ENCODE results near the gene GNAO1.

Gene GNAO1

DNA sequence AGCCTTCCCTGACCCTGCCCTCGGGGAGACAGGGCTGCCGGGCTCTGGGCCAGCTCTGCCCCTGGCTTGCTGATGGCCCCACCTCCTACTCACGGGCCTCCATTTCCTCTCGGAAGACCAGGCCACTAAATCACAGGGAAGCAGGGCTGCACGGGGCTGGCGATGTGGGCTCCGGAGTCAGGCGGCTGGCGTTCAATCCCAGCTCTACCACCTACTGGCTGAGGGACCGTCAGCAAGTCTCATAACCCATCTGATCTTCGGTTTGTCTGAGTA lies 120.7 kb downstream of the GNAO1 start:
- Histone ChIP-seq H2AK5ac (ENCODE audit: low read length) (no peak overlapping the region), H3K27me3 (ENCODE audit: insufficient read depth, low read length, poor library complexity) (no peaks in the 10 kb centered on the region), H3K18ac (ENCODE audit: low read length) (no peak overlapping the region), H2BK120ac (ENCODE audit: low read depth, low read length) (no peak overlapping the region), H3K23ac (ENCODE audit: low read length) (no peak overlapping the region), H3K4me3 (ENCODE audit: low read length) (no peak overlapping the region), H2BK15ac (replicated peaks; ENCODE audit: low read depth) (no peak overlapping the region), H4K8ac (ENCODE audit: low read depth, low read length) (no peak overlapping the region), H3K56ac (ENCODE audit: low read length) (no peak overlapping the region), H3K79me1 (ENCODE audit: low read length) (no peaks in the 10 kb centered on the region), H3K4ac (ENCODE audit: low read depth, low read length) (no peak overlapping the region), H3K36me3 (ENCODE audit: control insufficient read depth, insufficient read depth, low read length) (no peaks in the 10 kb centered on the region), H3K9ac (ENCODE audit: low read length) (no peak overlapping the region), H3K79me2 (ENCODE audit: control insufficient read depth, insufficient read depth, low read length) (no peaks in the 10 kb centered on the region), H3K4me1 (ENCODE audit: control insufficient read depth, low read depth, low read length) (no peaks in the 10 kb centered on the region), H3K4me2 (ENCODE audit: low read length) (no peak overlapping the region), H2BK5ac (ENCODE audit: low read length) (no peak overlapping the region), H4K5ac (ENCODE audit: low read length) (no peak overlapping the region), H3K27ac (ENCODE audit: low read depth, low read length) (no peak overlapping the region)
- no CpG with 5 or more reads among the region's 11 CpGs for WGBS (ENCODE audit: extremely low coverage, insufficient coverage, low lambda C conversion rate)
- no peak for DNase-seq

DNA sequence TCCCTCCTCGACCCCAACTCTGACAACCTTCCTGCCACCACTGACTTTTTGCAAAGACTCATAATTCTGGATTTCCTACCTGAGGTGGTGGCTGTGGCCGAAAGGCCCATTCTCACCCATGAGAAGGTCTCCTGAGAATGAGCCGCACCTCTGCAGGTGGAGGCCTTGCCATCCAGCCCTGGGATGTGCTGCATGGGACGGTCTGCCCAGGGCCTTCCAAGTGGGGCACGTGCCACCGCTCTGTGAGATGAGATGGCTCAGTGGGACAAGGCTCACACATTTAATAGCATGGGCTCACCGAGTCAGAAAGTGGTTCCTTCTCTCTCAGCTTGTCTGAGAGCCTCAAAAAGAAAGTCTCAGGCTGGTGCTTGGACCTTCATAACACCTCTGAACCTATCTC lies 121.3 kb downstream of the GNAO1 start:
- Histone ChIP-seq H3K27ac (ENCODE audit: low read depth, low read length) (no peak overlapping the region), H3K9ac (ENCODE audit: low read length) (no peak overlapping the region), H3K4ac (ENCODE audit: low read depth, low read length) (no peak overlapping the region), H4K5ac (ENCODE audit: low read length) (no peak overlapping the region), H2AK5ac (ENCODE audit: low read length) (no peak overlapping the region), H2BK5ac (ENCODE audit: low read length) (no peak overlapping the region), H3K56ac (ENCODE audit: low read length) (no peak overlapping the region), H4K8ac (ENCODE audit: low read depth, low read length) (no peak overlapping the region), H2BK120ac (ENCODE audit: low read depth, low read length) (no peak overlapping the region), H3K36me3 (ENCODE audit: control insufficient read depth, insufficient read depth, low read length) (no peaks in the 10 kb centered on the region), H3K18ac (ENCODE audit: low read length) (no peak overlapping the region), H3K23ac (ENCODE audit: low read length) (no peak overlapping the region), H3K4me3 (ENCODE audit: low read length) (no peak overlapping the region), H3K79me2 (ENCODE audit: control insufficient read depth, insufficient read depth, low read length) (no peaks in the 10 kb centered on the region), H3K79me1 (ENCODE audit: low read length) (no peaks in the 10 kb centered on the region), H3K4me1 (ENCODE audit: control insufficient read depth, low read depth, low read length) (no peaks in the 10 kb centered on the region), H3K27me3 (ENCODE audit: insufficient read depth, low read length, poor library complexity) (no peaks in the 10 kb centered on the region), H3K4me2 (ENCODE audit: low read length) (no peak overlapping the region), H2BK15ac (replicated peaks; ENCODE audit: low read depth) (no peak overlapping the region)
- no CpG with 5 or more reads among the region's 7 CpGs for WGBS (ENCODE audit: extremely low coverage, insufficient coverage, low lambda C conversion rate)
- DNase-seq = no peak

DNA sequence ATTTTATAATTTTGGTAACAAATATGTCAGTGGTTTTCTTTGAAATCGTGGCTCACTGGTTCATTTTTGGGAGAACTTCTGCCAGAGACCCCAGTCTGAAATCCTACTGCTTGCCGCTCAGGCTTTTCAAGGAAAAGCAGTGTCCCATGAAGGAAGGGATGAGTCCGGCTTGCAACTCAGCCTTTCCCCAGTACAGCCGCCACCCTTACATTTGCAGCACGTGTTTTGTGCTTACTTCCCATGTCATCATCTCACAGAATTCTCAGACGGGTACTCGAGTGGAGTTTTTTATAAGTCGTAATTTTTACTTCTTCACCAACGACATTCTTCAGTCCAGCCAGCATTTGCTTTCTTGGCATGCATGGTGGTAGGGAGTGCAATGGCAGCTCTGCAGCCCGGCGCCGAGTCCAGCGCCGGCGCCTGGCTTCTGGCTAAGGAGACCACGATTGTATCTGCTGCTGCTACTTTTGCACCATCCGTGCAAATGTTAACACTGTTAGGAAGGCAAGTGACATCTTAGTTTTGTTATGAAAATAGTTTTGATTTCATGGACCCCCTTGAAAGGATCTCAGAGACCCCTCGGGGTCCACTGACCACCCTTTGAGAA lies 123.1 kb downstream of the GNAO1 start:
- no peak for DNase-seq
- Histone ChIP-seq H3K23ac (ENCODE audit: low read length) (no peak overlapping the region), H4K5ac (ENCODE audit: low read length) (no peak overlapping the region), H3K27ac (ENCODE audit: low read depth, low read length) (no peak overlapping the region), H2BK15ac (replicated peaks; ENCODE audit: low read depth) (no peak overlapping the region), H3K27me3 (ENCODE audit: insufficient read depth, low read length, poor library complexity) (no peaks in the 10 kb centered on the region), H3K79me2 (ENCODE audit: control insufficient read depth, insufficient read depth, low read length) (no peaks in the 10 kb centered on the region), H3K56ac (ENCODE audit: low read length) (no peak overlapping the region), H3K79me1 (ENCODE audit: low read length) (no peaks in the 10 kb centered on the region), H3K4ac (ENCODE audit: low read depth, low read length) (no peak overlapping the region), H3K4me2 (ENCODE audit: low read length) (no peak overlapping the region), H3K4me3 (ENCODE audit: low read length) (no peak overlapping the region), H3K36me3 (ENCODE audit: control insufficient read depth, insufficient read depth, low read length) (no peaks in the 10 kb centered on the region), H2BK5ac (ENCODE audit: low read length) (no peak overlapping the region), H3K18ac (ENCODE audit: low read length) (no peak overlapping the region), H2AK5ac (ENCODE audit: low read length) (no peak overlapping the region), H4K8ac (ENCODE audit: low read depth, low read length) (no peak overlapping the region), H3K4me1 (ENCODE audit: control insufficient read depth, low read depth, low read length) (no peaks in the 10 kb centered on the region), H2BK120ac (ENCODE audit: low read depth, low read length) (no peak overlapping the region), H3K9ac (ENCODE audit: low read length) (no peak overlapping the region)
- no CpG with 5 or more reads among the region's 18 CpGs for WGBS (ENCODE audit: extremely low coverage, insufficient coverage, low lambda C conversion rate)

DNA sequence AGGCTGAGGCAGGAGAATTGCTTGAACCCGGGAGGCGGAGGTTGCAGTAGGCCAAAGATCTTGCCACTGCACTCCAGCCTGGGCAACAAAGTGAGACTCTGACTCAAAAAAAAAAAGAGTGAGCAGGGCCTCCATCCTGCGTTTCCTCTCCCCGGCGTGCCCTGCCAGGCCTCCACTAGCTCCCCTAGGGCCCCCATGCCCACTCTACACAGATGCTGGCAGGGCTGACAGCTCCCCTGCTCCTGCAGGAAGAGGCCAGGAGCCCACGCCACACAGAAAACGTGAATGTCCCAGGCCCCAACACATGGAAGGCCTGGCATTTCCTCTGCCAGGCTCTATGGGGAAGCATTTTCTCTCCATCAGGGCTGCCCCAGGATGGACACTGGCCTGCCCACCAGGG lies 124.7 kb downstream of the GNAO1 start:
- no peak overlapping the region for H3K23ac ChIP-seq (ENCODE audit: low read length)
- H3K79me1 ChIP-seq (ENCODE audit: low read length) = no peaks in the 10 kb centered on the region
- H3K4me2 ChIP-seq (ENCODE audit: low read length) = no peak overlapping the region
- no peaks in the 10 kb centered on the region for H3K4me1 ChIP-seq (ENCODE audit: control insufficient read depth, low read depth, low read length)
- no CpG with 5 or more reads among the region's 7 CpGs for WGBS (ENCODE audit: extremely low coverage, insufficient coverage, low lambda C conversion rate)
- H3K79me2 ChIP-seq (ENCODE audit: control insufficient read depth, insufficient read depth, low read length) = no peaks in the 10 kb centered on the region
- H3K9ac ChIP-seq (ENCODE audit: low read length) = no peak overlapping the region
- H3K56ac ChIP-seq (ENCODE audit: low read length) = no peak overlapping the region
- no peak overlapping the region for H3K27ac ChIP-seq (ENCODE audit: low read depth, low read length)
- DNase-seq = no peak
- H3K4me3 ChIP-seq (ENCODE audit: low read length) = no peak overlapping the region
- no peak overlapping the region for H4K5ac ChIP-seq (ENCODE audit: low read length)
- H3K36me3 ChIP-seq (ENCODE audit: control insufficient read depth, insufficient read depth, low read length) = no peaks in the 10 kb centered on the region
- no peak overlapping the region for H2BK15ac ChIP-seq (replicated peaks; ENCODE audit: low read depth)
- H2BK5ac ChIP-seq (ENCODE audit: low read length) = no peak overlapping the region
- no peak overlapping the region for H3K4ac ChIP-seq (ENCODE audit: low read depth, low read length)
- no peak overlapping the region for H2BK120ac ChIP-seq (ENCODE audit: low read depth, low read length)
- H3K18ac ChIP-seq (ENCODE audit: low read length) = no peak overlapping the region
- H4K8ac ChIP-seq (ENCODE audit: low read depth, low read length) = no peak overlapping the region
- H2AK5ac ChIP-seq (ENCODE audit: low read length) = no peak overlapping the region
- no peaks in the 10 kb centered on the region for H3K27me3 ChIP-seq (ENCODE audit: insufficient read depth, low read length, poor library complexity)

DNA sequence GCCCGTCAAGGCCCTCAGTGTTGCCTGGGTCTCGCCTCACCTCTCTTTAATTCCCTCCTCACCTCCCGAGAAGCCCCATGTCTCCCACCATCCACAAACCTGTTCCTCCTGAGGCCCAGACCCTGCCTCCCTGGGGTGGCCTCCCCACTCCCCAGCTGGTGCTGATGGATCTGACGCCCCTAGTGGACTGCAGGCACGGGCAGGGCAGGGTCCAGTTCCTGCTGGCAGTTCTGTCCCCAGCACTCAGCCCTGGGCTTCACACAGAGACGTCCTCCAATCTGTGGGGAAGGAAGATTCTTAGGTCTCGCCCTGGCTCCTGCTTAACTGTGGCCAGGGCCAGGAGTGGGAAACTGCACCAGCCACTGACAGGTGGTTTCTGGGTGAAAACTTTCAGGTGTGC lies 125.3 kb downstream of the GNAO1 start:
- H3K9ac ChIP-seq (ENCODE audit: low read length) = no peak overlapping the region
- H3K4me3 ChIP-seq (ENCODE audit: low read length) = no peak overlapping the region
- no peaks in the 10 kb centered on the region for H3K79me2 ChIP-seq (ENCODE audit: control insufficient read depth, insufficient read depth, low read length)
- H2BK120ac ChIP-seq (ENCODE audit: low read depth, low read length) = no peak overlapping the region
- no peak overlapping the region for H3K4ac ChIP-seq (ENCODE audit: low read depth, low read length)
- H3K79me1 ChIP-seq (ENCODE audit: low read length) = no peaks in the 10 kb centered on the region
- H3K18ac ChIP-seq (ENCODE audit: low read length) = no peak overlapping the region
- no peaks in the 10 kb centered on the region for H3K4me1 ChIP-seq (ENCODE audit: control insufficient read depth, low read depth, low read length)
- no peak overlapping the region for H2AK5ac ChIP-seq (ENCODE audit: low read length)
- no peak overlapping the region for H3K23ac ChIP-seq (ENCODE audit: low read length)
- DNase-seq = peak; percentile 11
- no peak overlapping the region for H3K56ac ChIP-seq (ENCODE audit: low read length)
- H4K5ac ChIP-seq (ENCODE audit: low read length) = no peak overlapping the region
- no peak overlapping the region for H4K8ac ChIP-seq (ENCODE audit: low read depth, low read length)
- no peaks in the 10 kb centered on the region for H3K36me3 ChIP-seq (ENCODE audit: control insufficient read depth, insufficient read depth, low read length)
- H3K27ac ChIP-seq (ENCODE audit: low read depth, low read length) = no peak overlapping the region
- no peak overlapping the region for H2BK5ac ChIP-seq (ENCODE audit: low read length)
- H3K4me2 ChIP-seq (ENCODE audit: low read length) = no peak overlapping the region
- H2BK15ac ChIP-seq (replicated peaks; ENCODE audit: low read depth) = no peak overlapping the region
- H3K27me3 ChIP-seq (ENCODE audit: insufficient read depth, low read length, poor library complexity) = no peaks in the 10 kb centered on the region
- no CpG with 5 or more reads among the region's 7 CpGs for WGBS (ENCODE audit: extremely low coverage, insufficient coverage, low lambda C conversion rate)

DNA sequence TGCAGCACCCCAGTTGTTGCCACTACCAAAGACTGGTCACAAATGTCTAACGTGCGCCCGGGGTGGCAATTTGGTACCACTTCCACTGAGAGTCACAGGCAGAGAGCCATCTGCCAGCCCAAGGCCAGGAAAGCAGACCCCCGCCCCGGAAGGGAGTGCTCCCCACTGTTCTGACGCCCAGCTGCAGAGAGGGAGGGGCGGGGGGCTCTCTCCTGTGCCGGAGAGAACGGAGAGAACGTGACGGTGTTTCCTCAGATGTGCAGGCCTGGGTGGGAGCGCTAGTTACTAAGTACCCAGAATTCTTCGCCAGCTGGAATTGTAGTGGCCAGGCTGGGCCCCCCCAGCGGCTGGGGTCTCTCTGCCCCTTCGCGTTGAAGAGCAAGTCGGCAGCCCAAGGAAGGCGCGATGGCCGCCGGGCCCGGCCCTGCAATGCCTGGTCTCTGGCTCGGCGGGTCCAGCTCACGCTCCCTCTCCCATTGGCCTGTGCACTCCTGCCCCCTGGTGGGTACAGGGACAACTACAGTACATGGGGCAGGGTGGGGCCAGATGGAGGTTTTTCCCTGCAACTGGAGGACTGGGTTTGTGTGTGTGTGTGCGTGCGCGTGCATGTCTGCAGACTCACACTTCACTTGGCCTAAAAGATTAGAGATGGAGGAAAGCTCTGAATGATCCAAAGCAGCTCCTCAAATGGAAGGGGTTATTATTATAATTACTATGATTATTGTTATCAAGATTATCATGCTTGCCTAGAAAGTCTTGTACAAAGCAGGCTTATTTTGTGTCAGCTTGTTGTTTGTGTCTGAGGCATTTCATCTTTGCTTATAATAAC lies 126.9 kb downstream of the GNAO1 start:
- no peak overlapping the region for H2BK15ac ChIP-seq (replicated peaks; ENCODE audit: low read depth)
- H3K79me2 ChIP-seq (ENCODE audit: control insufficient read depth, insufficient read depth, low read length) = no peaks in the 10 kb centered on the region
- DNase-seq = peak; percentile 80
- H3K27me3 ChIP-seq (ENCODE audit: insufficient read depth, low read length, poor library complexity) = no peaks in the 10 kb centered on the region
- no peak overlapping the region for H2BK5ac ChIP-seq (ENCODE audit: low read length)
- no peak overlapping the region for H4K5ac ChIP-seq (ENCODE audit: low read length)
- H3K36me3 ChIP-seq (ENCODE audit: control insufficient read depth, insufficient read depth, low read length) = no peaks in the 10 kb centered on the region
- no peak overlapping the region for H3K4ac ChIP-seq (ENCODE audit: low read depth, low read length)
- WGBS (ENCODE audit: extremely low coverage, insufficient coverage, low lambda C conversion rate) = no CpG with 5 or more reads among the region's 28 CpGs
- no peak overlapping the region for H4K8ac ChIP-seq (ENCODE audit: low read depth, low read length)
- no peak overlapping the region for H2AK5ac ChIP-seq (ENCODE audit: low read length)
- no peaks in the 10 kb centered on the region for H3K4me1 ChIP-seq (ENCODE audit: control insufficient read depth, low read depth, low read length)
- peak overlapping the region; percentile 18 for H3K18ac ChIP-seq (ENCODE audit: low read length)
- H2BK120ac ChIP-seq (ENCODE audit: low read depth, low read length) = no peak overlapping the region
- no peak overlapping the region for H3K27ac ChIP-seq (ENCODE audit: low read depth, low read length)
- peak overlapping the region; percentile 81 for H3K56ac ChIP-seq (ENCODE audit: low read length)
- no peaks in the 10 kb centered on the region for H3K79me1 ChIP-seq (ENCODE audit: low read length)
- no peak overlapping the region for H3K23ac ChIP-seq (ENCODE audit: low read length)
- H3K9ac ChIP-seq (ENCODE audit: low read length) = peak overlapping the region; percentile 66
- peak overlapping the region; percentile 66 for H3K4me2 ChIP-seq (ENCODE audit: low read length)
- no peak overlapping the region for H3K4me3 ChIP-seq (ENCODE audit: low read length)

Measured in mesendoderm (in vitro differentiated cells).